Esophagus muscularis mucosa (tissue), 3 donors: ENCODE results near the gene SLC35A2.

Experiments
- POLR2A ChIP-seq: fragments of 450-650 bp; IDR thresholded peaks from one replicate; pipeline ENCODE4 v1.6.1; 2017; ENCODE audit warnings: antibody characterized with exemption, moderate library complexity, mild to moderate bottlenecking, low read depth
- TF ChIP-seq, protein P1 (sequence below), 3 experiments: fragments of 200-600 bp in 2 of 3; fragments of 450-650 bp in 1 of 3; sonication (generic) in 2 of 3; IDR thresholded peaks; one replicate each; pipeline ENCODE4 v1.5.1; 2017 to 2019; ENCODE audit warnings: antibody characterized with exemption in 3 of 3, mild to moderate bottlenecking in 2 of 3, moderate library complexity in 1 of 3

DNA sequence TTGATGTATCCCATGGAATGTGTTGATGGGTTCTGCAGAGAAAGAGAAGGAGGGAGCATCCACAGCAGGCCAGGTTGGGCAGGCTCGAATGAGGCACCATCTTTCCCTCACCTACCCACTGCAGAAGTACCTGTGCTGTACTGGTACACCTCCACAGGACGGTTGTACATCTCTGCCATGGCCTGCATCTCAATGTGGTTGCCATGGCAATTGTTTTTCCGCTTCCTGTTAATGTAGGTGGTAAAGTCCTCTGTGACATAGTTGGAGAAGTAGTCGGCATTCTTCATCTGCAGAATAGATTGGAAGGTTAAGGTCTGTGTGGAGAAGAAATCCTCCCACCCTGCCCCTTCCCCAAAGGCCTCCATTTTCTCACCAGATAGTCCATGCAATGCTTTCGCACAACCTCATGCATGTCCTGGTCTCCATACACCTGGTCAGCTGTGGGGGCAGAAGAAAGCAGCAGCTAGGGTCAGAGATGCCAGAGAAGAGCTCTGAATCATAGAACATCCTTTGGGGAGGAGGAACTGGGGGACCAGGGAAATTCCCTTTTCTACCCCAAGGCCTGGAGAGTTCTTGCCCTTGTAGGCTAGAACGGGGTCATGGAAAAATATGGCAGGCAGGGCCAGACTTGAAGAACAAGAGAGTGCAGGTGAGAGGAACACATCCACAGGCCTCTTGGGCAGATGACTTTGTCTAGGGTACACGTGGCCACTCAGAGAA lies 23.3 kb upstream of the SLC35A2 start:
- TF ChIP-seq, protein P1, sequence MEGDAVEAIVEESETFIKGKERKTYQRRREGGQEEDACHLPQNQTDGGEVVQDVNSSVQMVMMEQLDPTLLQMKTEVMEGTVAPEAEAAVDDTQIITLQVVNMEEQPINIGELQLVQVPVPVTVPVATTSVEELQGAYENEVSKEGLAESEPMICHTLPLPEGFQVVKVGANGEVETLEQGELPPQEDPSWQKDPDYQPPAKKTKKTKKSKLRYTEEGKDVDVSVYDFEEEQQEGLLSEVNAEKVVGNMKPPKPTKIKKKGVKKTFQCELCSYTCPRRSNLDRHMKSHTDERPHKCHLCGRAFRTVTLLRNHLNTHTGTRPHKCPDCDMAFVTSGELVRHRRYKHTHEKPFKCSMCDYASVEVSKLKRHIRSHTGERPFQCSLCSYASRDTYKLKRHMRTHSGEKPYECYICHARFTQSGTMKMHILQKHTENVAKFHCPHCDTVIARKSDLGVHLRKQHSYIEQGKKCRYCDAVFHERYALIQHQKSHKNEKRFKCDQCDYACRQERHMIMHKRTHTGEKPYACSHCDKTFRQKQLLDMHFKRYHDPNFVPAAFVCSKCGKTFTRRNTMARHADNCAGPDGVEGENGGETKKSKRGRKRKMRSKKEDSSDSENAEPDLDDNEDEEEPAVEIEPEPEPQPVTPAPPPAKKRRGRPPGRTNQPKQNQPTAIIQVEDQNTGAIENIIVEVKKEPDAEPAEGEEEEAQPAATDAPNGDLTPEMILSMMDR (IDR thresholded peaks at IDR 0.05) = no peak
- TF ChIP-seq POLR2A = no peak
